Activated CD4-positive, alpha-beta T cell treated with anti-CD3 and anti-CD28 coated beads, Interleukin-2, amount 50 U/mL, for 1 hour (primary cell): ENCODE data around the gene ACSL6.

Source experiments
- DNase-seq: peaks from one replicate; pipeline ENCODE4 v3.0.0-alpha.2; 2020

ACSL6 gene

GRCh38 chr5:132013711-132014110 lies 2.3 kb upstream of the ACSL6 start:
- DNase-seq, result no peak

DNA sequence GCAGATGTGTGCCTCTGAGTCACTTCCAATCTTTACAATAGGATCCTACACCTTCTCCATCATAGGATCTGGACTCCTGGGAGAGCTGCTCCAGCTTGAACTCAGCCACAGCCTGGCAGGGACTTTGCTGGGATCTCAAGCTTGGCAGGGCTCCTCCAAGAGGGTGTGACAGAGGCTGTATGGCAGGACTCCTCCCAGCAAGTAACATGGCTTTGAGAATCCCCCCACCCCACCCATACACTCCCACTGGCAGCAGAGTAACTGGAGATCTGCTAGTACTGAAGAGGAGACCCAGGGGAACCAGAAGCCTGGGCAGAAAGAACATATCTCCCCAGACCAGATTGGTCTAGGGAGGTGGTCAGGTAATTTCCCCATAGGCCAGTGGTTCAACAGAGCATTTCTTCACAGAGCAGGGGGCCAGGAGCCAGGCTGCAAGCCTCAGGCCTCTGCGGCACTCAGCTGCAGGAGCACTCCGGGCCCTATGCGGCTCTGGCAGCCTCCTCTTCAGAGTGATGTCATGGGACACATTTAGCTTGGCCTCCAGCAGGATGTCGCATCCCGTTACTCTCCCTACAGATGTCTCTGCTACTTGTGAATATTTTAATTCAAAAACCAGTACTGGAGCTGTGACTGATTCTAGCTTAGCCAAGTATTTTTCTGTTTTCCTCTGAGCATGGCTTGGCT lies 1.7 kb upstream of the ACSL6 start:
- no peak for DNase-seq

DNA sequence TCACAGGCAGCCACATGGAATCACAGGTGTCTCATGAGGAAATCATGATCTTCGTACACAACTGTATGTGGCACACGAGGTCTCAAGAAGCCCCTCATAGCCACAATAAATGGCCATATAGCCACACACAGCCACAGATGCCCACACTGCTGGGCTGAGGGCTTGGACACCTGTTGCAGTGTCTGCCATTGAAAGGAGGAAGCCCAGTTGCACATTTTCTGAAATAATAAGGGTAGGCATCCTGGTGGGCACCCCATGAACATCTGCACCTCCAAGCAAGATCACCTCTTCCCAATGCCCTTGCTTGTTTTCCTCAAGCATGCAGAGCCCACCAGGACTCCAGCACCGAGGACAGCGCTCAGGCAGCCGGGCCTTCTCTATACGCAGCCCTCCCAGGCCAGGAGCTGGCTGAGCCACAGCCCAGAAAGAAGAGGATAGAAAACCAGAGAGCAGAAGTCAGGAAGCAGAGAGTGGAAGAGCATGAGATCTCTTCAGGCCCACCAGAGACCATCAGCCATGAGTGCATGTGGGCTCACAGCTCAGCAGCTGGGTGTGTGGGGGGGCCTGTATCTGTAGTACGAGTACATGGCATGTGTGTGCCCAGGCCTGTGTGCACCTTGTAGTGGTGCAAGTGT lies 1.0 kb upstream of the ACSL6 start:
- DNase-seq, result no peak

DNA sequence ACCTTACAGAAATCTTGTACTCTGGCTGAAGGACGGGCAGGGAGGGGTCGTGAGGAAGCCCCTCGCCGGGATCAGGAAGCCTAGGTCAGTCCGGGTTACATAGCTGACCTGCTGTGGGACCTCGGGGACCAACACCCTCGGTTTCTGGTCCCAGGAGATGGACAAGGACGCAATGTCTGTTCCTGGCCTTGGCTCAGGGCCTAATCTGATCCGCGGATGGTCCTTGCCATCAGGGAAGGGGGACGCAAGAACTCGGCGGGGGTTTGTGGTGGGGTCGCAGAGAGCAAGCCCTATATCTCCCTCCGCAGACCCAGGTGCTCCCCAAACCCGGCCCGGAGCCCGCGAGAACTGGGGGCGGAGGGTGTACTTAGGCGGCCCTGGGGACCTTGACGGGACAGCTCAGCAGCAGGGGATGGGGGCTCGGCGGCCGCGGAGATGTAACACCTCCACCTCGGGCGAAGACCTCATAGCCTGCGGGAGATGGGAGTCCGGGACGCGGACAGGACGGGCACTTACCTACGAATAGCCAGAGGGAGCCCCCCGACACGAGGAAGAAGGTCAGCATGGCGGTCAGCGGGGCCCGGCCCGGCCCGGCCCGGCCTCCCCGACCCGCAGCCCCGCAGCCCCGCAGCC lies 353 bp downstream of the ACSL6 start:
- no peak for DNase-seq

DNA sequence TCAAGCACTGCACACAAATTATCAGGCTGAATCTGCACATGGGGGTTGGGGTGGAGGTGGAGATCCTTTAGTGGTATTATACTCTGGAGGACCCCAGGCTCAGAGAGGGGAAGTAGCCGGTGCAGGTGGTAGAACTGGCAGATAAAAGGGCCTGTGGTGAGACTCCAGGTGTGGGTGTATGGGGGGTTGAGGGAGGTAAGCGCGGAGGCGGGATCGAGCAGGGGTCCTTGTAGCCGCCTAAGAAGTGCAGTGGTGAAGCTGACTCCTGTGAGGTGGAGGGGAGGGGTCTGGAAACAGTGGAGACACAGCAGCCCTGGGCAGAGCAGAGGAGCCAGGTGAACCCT lies 841 bp downstream of the ACSL6 start:
- DNase-seq, result no peak

- no peak for DNase-seq
Measured at GRCh38 chr5:132009706-132010405, 1.6 kb downstream of the ACSL6 start.

- DNase-seq, result no peak
Measured at GRCh38 chr5:132008961-132009680, 2.3 kb downstream of the ACSL6 start.

DNA sequence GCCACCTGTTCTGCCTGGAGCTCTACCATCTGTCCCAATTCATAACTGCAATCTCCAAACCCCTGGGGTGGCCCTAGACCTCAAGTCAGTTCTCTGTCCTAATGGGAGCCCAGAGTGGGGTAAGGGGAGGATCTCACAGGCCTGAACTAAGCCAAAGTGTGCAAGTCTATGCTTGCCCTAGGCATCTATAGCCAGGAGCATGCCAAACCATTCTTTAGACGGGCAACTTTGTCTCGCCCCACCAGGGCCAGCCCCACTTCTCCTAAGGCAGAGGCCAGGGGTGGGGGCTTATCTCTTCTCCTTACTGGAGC lies 3.3 kb downstream of the ACSL6 start:
- DNase-seq, result no peak

- DNase-seq, result peak; percentile 76
Measured at GRCh38 chr5:132007399-132008162, 3.9 kb downstream of the ACSL6 start.

- no peak for DNase-seq
Measured at GRCh38 chr5:132006331-132007120, 4.9 kb downstream of the ACSL6 start.

GRCh38 chr5:132005591-132005990 lies 5.9 kb downstream of the ACSL6 start:
- no peak for DNase-seq

- no peak for DNase-seq
Measured at GRCh38 chr5:132003982-132004381, 7.5 kb downstream of the ACSL6 start.

GRCh38 chr5:132003170-132003744 lies 8.2 kb downstream of the ACSL6 start:
- no peak for DNase-seq

GRCh38 chr5:132002757-132003156 lies 8.7 kb downstream of the ACSL6 start:
- DNase-seq, result no peak

GRCh38 chr5:132001647-132002561 lies 9.6 kb downstream of the ACSL6 start:
- DNase-seq, result no peak

DNA sequence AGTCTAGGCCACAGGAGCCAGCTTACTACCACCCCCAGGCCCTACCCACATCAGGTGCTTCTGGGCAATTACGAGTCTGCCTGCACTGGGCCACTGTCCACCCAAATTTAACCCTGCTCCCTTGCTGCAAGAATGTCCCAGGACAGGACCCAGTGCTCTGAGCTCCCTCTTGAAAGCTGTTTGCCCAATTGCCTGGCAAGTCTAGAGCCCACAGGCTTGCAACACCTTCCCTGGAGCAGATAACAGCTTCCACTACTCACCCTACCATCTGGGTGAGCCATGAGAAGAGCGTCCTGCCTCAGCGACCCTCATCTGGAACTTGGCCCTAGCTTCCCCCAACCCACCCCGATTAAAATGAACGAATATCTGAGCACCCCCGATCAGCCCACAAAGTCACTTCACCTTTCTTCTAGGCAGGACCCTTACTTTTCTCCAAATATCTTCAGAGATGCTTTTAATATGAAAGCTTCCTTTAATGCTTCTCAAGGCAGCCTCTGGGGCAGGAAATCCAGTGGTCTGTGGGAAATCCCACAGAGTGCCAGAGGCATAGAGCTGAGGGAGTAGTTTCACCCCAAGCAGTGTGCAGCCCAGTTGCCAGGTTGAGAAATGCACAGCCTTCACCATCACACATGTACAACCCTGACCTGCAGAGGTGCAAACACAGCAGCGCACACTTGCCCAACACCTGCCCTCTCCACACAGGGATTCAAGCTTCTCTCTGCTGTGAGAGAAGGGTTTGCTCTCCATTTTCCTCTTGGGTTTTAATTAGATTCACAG lies 10.6 kb downstream of the ACSL6 start:
- no peak for DNase-seq

GRCh38 chr5:132000241-132000490 lies 11.3 kb downstream of the ACSL6 start:
- no peak for DNase-seq

DNA sequence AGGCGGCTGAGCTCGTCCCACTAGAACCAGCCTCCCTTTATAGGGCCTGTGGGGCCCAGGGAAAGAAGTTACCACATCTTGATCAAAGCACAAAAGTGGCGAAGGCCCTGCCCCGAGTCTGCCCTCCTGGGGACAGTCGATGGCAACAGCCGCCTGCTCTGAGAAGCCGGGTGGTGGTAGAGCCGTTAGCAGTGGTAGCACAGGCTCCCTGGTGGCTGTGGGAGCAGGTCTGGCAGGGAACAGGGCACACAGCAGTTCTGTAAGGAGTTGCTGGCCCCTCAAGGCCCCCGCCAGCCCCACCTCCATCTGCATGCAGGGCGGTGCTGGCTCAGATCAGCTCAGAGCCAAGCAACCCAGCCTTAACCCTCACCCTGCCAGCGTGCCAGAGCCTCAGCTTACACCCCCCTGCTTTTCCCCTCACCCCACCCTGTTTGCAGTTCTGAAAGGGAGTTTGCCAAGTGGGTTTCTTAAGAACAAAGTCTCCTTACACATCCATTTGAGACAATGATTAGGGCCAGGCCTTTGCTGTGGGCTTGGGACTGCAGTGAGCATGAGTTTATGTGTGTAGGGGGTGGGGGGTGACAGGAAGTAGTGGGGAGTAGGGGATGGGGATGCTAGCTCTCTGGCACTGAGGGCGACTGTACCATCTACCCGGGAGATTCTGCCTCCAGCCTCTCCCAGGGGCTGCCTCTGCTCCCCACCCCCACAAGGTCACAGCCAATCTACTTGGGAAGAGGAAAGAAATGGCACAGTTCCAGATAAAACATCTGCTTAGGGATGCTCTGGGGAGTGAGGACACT lies 11.8 kb downstream of the ACSL6 start:
- DNase-seq, result no peak

DNA sequence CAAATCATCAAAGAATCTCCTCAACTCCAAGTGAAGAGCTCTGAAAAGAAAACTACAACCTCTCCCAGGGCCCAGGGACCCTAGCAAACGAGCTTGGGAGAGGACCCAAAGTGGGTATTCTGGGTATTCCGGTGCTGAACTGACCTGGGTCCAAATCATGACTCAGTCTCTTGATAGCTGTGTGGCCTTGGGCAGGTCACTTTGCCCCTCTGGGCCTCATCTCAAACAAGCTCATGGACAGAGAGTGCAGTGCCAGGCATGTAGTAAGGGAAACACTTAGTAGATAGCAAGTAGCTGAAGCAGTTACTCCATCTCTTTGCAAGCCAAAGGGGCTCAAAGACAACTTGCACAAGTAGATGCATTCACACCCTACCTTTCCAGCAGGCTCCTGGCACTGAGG lies 12.4 kb downstream of the ACSL6 start:
- no peak for DNase-seq
